Common myeloid progenitor, CD34-positive (primary cell): ENCODE data around the gene PCNT.
"Not testable (repeated sequence)": the region's sequence is repeated elsewhere in the genome, so short reads cannot be mapped to it uniquely, and the experiment has no call there.

Source experiments
- CTCF ChIA-PET: fragments of 350-600 bp; sonication (Branson Sonifier 250); formaldehyde crosslinking; loops from one replicate; lab custom pipeline; 2021; ENCODE audit warnings: antibody characterized with exemption; lab: Charles Lee
- POLR2A ChIA-PET: fragments of 350-600 bp; sonication (Branson Sonifier 250); formaldehyde crosslinking; loops from one replicate; lab custom pipeline; 2021; ENCODE audit warnings: antibody characterized with exemption; lab: Charles Lee
- DNase-seq, 3 donors: peaks; one replicate each; pipeline versions ENCODE4 v3.0.0 to v3.0.0-alpha.2; 2013
- H3K27ac ChIP-seq, 2 experiments: 1 replicate in 1 of 2; 2 replicates in 1 of 2; pipeline ENCODE4 v1.7.0; 2013; ENCODE audit warnings: inconsistent platforms in 2 of 2, low read length in 2 of 2, mild to moderate bottlenecking in 2 of 2, low read depth in 1 of 2, moderate library complexity in 1 of 2; ENCODE audit not compliant: severe bottlenecking in 2 of 2, insufficient read depth in 1 of 2, poor library complexity in 1 of 2
- H3K27me3 ChIP-seq, 5 experiments: replicated peaks in 2 of 5; 1 replicate in 3 of 5; 2 replicates in 2 of 5; pipeline versions ENCODE4 v1.6.1 to v1.7.0; 2013; ENCODE audit warnings: low read length in 4 of 5, mild to moderate bottlenecking in 2 of 5, moderate library complexity in 2 of 5, inconsistent platforms in 1 of 5; ENCODE audit not compliant: insufficient read depth in 5 of 5, control insufficient read depth in 4 of 5
- H3K36me3 ChIP-seq, 4 experiments: 1 replicate in 2 of 4; 2 replicates in 2 of 4; pipeline versions ENCODE4 v1.6.1 to v1.7.0; 2013; ENCODE audit warnings: low read length in 3 of 4, control low read depth in 1 of 4, mild to moderate bottlenecking in 1 of 4; ENCODE audit not compliant: control insufficient read depth in 4 of 4, insufficient read depth in 4 of 4
- H3K4me1 ChIP-seq, 4 experiments: 1 replicate in 3 of 4; 2 replicates in 1 of 4; pipeline versions ENCODE4 v1.6.1 to v1.7.1; 2013; ENCODE audit warnings: low read length in 3 of 4, mild to moderate bottlenecking in 3 of 4, control low read depth in 1 of 4, inconsistent platforms in 1 of 4, moderate library complexity in 1 of 4; ENCODE audit not compliant: control insufficient read depth in 4 of 4, insufficient read depth in 4 of 4; ENCODE audit errors: control extremely low read depth in 1 of 4
- H3K4me3 ChIP-seq, 7 experiments: 1 replicate in 4 of 7; 2 replicates in 3 of 7; pipeline versions ENCODE4 v1.5.1 to v1.7.0; 2013; ENCODE audit warnings: mild to moderate bottlenecking in 7 of 7, low read length in 6 of 7, moderate library complexity in 6 of 7, inconsistent platforms in 2 of 7, low read depth in 2 of 7, control low read depth in 1 of 7; ENCODE audit not compliant: insufficient read depth in 4 of 7, control insufficient read depth in 1 of 7; ENCODE audit errors: extremely low read depth in 1 of 7
- H3K9me3 ChIP-seq, 5 experiments: 1 replicate in 4 of 5; 2 replicates in 1 of 5; pipeline versions ENCODE4 v1.6.1 to v1.7.1; 2013; ENCODE audit warnings: low read length in 4 of 5, mild to moderate bottlenecking in 2 of 5, inconsistent platforms in 1 of 5, low read depth in 1 of 5, moderate library complexity in 1 of 5; ENCODE audit not compliant: control insufficient read depth in 4 of 5, insufficient read depth in 2 of 5; ENCODE audit errors: control extremely low read depth in 1 of 5
- WGBS: methylation state at CpG from one replicate; pipeline ENCODE4 v1.1.5; 2013; ENCODE audit not compliant: insufficient coverage; 5-methylcytosine and 5-hydroxymethylcytosine counted together

The PCNT gene

GRCh38 chr21:46402421-46402820 lies 78.5 kb downstream of the PCNT start:
- Histone ChIP-seq H3K27ac (no peak overlapping the region), H3K36me3 (peaks cover 5 to 70% (median 54%) of the 10 kb centered on the region in 4 experiments), H3K9me3 (no peaks in the 10 kb centered on the region), H3K27me3 (no peaks in the 10 kb centered on the region), H3K4me1 (no peaks in the 10 kb centered on the region), H3K4me3 (no peak overlapping the region)
- DNase-seq, result peak in 2 of 3 donors; percentile 3 to 6
- CTCF ChIA-PET, result interaction anchor here (0.9 kb wide), 1 partner anchor 9 kb away, joined by 3 read pairs; no protein-coding TSS in a partner anchor
- WGBS, result 95% methylated on average over 14 of the region's 15 CpGs
- POLR2A ChIA-PET, result no interaction called here

GRCh38 chr21:46403234-46403811 lies 79.4 kb downstream of the PCNT start:
- POLR2A ChIA-PET, H3K27ac ChIP-seq, H3K9me3 ChIP-seq, CTCF ChIA-PET, H3K27me3 ChIP-seq, H3K4me1 ChIP-seq, H3K4me3 ChIP-seq, DNase-seq: not testable (repeated sequence)
- 98% methylated on average over 35 of the region's 47 CpGs for WGBS
- H3K36me3 ChIP-seq, result peaks cover 3 to 68% (median 49%) of the 10 kb centered on the region in 4 experiments

- peaks cover 2 to 63% (median 42%) of the 10 kb centered on the region in 4 experiments for H3K36me3 ChIP-seq
- no peaks in the 10 kb centered on the region for H3K27me3 ChIP-seq
- no peak for DNase-seq
- ChIA-PET CTCF (no interaction called here), POLR2A (no interaction called here)
- 90% methylated on average over 8 of the region's 14 CpGs for WGBS
- no peak overlapping the region for H3K27ac ChIP-seq
- H3K4me1 ChIP-seq, result no peaks in the 10 kb centered on the region
- H3K9me3 ChIP-seq, result no peaks in the 10 kb centered on the region
- H3K4me3 ChIP-seq, result no peak overlapping the region
These were observed 80.3 kb downstream of the PCNT start for GRCh38 chr21:46404306-46404705.

- H3K9me3 ChIP-seq, result no peaks in the 10 kb centered on the region
- H3K4me1 ChIP-seq, result no peaks in the 10 kb centered on the region
- ChIA-PET CTCF (no interaction called here), POLR2A (no interaction called here)
- no peak overlapping the region for H3K27ac ChIP-seq
- H3K4me3 ChIP-seq, result no peak overlapping the region
- WGBS, result 100% methylated on average over 1 of the region's 8 CpGs
- peaks cover 2 to 61% (median 41%) of the 10 kb centered on the region in 4 experiments for H3K36me3 ChIP-seq
- H3K27me3 ChIP-seq, result no peaks in the 10 kb centered on the region
- no peak for DNase-seq
These were observed 82.0 kb downstream of the PCNT start for GRCh38 chr21:46406001-46406400.

GRCh38 chr21:46409641-46410406 lies 85.9 kb downstream of the PCNT start:
- H3K4me1 ChIP-seq, result no peaks in the 10 kb centered on the region
- ChIA-PET CTCF (no interaction called here), POLR2A (no interaction called here)
- H3K4me3 ChIP-seq, result no peak overlapping the region
- 96% methylated on average over 30 of the region's 32 CpGs for whole genome bisulfite sequencing
- no peak overlapping the region for H3K27ac ChIP-seq
- H3K27me3 ChIP-seq, result no peaks in the 10 kb centered on the region
- H3K9me3 ChIP-seq, result no peaks in the 10 kb centered on the region
- DNase-seq, result no peak
- H3K36me3 ChIP-seq, result peaks cover 0 to 64% (median 33%) of the 10 kb centered on the region in 4 experiments

GRCh38 chr21:46410516-46410915 lies 86.6 kb downstream of the PCNT start:
- H3K27me3 ChIP-seq, result no peaks in the 10 kb centered on the region
- no peaks in the 10 kb centered on the region for H3K9me3 ChIP-seq
- ChIA-PET POLR2A (interaction anchor here (0.6 kb wide), 1 partner anchor 654 kb away, joined by 3 read pairs; no protein-coding TSS in a partner anchor), CTCF (no interaction called here)
- H3K27ac ChIP-seq, result no peak overlapping the region
- no peak overlapping the region for H3K4me3 ChIP-seq
- H3K36me3 ChIP-seq, result peaks cover 0 to 64% (median 34%) of the 10 kb centered on the region in 4 experiments
- no CpG with 5 or more reads among the region's 9 CpGs for WGBS
- DNase-seq, result no peak
- no peaks in the 10 kb centered on the region for H3K4me1 ChIP-seq

- H3K9me3 ChIP-seq, result no peaks in the 10 kb centered on the region
- WGBS, result over 99% methylated on average over 17 of the region's 17 CpGs
- POLR2A ChIA-PET, result interaction anchor here (0.6 kb wide), 1 partner anchor 655 kb away, joined by 3 read pairs; no protein-coding TSS in a partner anchor
These were observed 87.3 kb downstream of the PCNT start for GRCh38 chr21:46411236-46411635.

More at GRCh38 chr21:46411236-46411635, 87.3 kb downstream of the PCNT start:
- CTCF ChIA-PET, result interaction anchor here (1.1 to 2.0 kb wide), 3 partner anchors 9 to 19 kb away, joined by 3 to 7 read pairs (median 3); no protein-coding TSS in a partner anchor
- Histone ChIP-seq H3K27me3 (no peaks in the 10 kb centered on the region), H3K4me3 (no peak overlapping the region), H3K4me1 (no peaks in the 10 kb centered on the region), H3K27ac (no peak overlapping the region), H3K36me3 (peaks cover 0 to 71% (median 36%) of the 10 kb centered on the region in 4 experiments)
- no peak for DNase-seq
